22Rv1 (cell line): ENCODE measurements around the gene LMBR1L.

Source experiments
- ZFX ChIP-seq: fragments of 450-650 bp; IDR thresholded peaks from 2 replicates; pipeline ENCODE4 v1.6.1; 2017; ENCODE audit warnings: antibody characterized with exemption, borderline replicate concordance
- TF ChIP-seq, protein P1 (sequence below): fragments of 450-650 bp; IDR thresholded peaks from 2 replicates; pipeline ENCODE4 v1.5.1; 2017; ENCODE audit warnings: mild to moderate bottlenecking

DNA sequence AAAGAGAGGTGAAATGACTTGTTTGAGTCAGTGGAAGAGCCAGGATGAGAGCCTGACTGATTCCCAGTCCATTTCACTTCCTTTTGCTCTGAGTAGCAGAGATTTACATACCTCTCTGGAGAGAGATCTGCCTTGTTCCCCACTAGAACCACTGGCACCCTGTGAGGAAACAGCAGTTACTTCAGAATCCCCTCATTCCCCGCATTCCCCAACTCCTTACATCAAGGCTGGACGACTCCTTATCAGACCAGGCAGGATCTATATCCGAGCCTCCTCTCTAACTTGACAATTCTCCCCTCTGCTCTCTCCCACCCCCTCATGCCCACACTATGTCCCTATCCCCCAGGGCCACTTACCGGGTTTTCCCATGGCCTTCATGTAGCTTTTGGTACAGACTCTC, 44.5 kb downstream of the LMBR1L start:
- TF ChIP-seq, protein P1, sequence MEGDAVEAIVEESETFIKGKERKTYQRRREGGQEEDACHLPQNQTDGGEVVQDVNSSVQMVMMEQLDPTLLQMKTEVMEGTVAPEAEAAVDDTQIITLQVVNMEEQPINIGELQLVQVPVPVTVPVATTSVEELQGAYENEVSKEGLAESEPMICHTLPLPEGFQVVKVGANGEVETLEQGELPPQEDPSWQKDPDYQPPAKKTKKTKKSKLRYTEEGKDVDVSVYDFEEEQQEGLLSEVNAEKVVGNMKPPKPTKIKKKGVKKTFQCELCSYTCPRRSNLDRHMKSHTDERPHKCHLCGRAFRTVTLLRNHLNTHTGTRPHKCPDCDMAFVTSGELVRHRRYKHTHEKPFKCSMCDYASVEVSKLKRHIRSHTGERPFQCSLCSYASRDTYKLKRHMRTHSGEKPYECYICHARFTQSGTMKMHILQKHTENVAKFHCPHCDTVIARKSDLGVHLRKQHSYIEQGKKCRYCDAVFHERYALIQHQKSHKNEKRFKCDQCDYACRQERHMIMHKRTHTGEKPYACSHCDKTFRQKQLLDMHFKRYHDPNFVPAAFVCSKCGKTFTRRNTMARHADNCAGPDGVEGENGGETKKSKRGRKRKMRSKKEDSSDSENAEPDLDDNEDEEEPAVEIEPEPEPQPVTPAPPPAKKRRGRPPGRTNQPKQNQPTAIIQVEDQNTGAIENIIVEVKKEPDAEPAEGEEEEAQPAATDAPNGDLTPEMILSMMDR = no peak
- no peak for TF ChIP-seq ZFX
